SIG-M5 treated with dmso at 0.1 percent for 504 hours (cell line): ENCODE results near the gene SRGAP3.

Experiments used
- DNase-seq: peaks from one replicate; lab custom pipeline; 2025; ENCODE audit not compliant: unreplicated experiment; lab: John Stamatoyannopoulos, UW

Gene SRGAP3

GRCh38 chr3:9026320-9027045 lies 223.0 kb downstream of the SRGAP3 start:
- no peak for DNase-seq

- DNase-seq = no peak
Observed at GRCh38 chr3:9024341-9024740, 225.1 kb downstream of the SRGAP3 start.

- no peak for DNase-seq
Observed at GRCh38 chr3:9023226-9023590, 226.2 kb downstream of the SRGAP3 start.

DNA sequence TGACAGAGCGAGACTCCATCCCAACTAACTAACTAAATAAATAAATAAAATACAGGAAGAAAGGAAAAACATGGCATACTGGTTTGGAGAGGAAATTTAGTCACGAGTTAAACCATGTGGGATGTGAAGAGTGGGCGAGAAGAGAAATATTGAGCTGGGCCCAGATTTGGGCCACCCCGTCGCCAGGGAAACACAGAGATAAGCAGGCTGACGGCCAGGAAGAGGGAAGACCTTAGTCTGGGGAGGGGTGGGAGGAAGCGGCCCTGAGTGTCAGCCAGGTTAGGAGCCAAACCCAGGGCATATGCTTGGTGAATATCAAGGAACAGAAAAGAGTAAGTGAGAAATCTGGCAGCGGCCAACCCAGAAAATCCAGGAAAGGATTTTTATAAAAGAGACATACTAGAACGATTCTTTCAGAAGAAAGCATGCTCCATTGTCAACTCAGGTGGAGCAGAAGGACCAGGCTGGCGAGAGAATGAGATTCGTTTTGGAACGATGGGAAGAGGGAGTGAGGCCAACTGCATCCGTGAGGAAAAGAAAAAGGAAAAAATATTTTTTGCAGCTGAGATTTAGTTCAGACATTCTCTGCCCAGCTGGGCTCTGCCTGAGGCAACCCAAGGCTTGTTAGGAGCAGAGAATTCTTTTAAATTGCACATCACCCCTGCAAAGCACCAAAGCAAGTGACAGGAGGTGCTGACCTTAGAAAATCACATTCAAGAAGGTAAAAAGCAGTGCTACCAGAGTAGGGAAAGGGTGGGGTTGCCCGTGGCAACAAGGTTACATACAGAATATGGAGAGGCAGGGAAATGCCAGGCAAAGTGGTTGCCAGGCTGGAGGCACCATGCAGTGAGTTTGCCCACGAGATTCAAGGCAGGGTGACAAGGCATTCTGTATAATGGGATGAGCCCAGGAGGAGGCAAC lies 226.9 kb downstream of the SRGAP3 start:
- DNase-seq = no peak

GRCh38 chr3:9021271-9022009 lies 228.0 kb downstream of the SRGAP3 start:
- DNase-seq = no peak

DNA sequence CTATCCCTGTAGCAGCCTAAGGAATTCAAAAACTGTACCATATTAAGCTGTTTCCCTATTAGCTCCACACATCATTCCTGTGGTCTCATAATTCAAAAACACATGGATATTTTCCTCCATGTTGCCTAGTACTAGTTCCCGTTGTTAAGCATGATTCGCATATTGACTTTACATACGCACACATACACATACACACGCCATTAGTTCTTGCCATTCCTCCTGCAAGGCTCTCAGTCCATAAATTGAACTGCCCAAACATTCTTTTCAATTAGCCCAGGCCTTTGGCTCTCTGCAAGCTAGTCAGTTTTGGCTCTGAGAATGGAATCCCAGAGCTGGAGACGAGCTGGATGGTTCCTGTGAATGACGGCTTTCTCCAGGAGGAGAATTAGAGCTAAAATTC lies 229.0 kb downstream of the SRGAP3 start:
- no peak for DNase-seq

DNA sequence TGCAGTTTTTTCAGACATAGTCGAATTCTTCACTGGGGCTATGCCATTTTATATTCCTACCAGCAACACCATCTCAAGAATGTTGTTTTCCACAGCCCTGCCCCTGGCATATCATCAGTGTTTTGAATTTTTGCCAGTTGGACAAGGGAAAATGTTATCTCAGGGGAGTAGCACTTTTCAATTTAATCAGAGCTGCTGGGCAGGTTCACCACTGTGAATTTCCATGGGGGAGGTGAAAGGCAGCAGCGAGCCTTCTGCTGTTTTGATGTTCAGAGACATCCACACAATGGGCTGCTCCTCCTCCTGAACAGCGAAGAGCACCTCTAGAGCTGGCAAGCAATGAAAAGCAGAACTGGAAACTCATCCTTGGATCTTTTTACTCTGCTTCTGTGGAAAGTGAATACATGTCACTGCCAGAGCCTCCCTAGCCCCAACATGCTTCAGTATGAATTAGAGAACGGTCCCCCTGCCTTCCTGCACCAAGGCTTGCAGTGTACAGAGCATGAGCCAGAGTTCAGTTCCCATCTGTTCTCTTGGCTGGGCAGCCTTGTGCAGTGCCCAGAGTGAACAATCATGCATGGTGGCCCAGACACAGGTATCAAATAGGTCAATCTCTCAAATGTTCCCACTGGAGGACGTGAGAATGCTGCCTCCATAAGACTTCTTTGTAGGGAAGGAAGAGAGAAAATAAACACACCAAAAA lies 230.0 kb downstream of the SRGAP3 start:
- no peak for DNase-seq

DNA sequence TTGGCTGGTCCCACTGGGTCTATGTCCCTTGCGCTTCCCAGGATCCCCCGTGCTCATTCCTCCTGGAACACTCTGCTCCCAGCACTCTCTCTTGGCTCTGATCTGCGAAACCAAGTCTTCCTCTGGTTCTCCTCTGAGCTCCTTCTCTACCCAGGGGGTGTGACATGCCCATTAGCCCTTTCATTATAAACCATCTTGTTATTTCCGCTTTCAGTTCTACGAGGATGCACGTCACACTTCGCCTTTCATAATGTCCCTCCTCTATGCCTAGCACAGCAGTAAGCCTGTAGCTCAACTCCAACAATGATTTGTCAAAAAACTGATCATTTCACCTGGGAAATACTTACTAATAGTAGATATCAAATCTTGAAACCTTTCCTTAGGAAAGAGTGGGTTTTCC lies 234.2 kb downstream of the SRGAP3 start:
- no peak for DNase-seq

DNA sequence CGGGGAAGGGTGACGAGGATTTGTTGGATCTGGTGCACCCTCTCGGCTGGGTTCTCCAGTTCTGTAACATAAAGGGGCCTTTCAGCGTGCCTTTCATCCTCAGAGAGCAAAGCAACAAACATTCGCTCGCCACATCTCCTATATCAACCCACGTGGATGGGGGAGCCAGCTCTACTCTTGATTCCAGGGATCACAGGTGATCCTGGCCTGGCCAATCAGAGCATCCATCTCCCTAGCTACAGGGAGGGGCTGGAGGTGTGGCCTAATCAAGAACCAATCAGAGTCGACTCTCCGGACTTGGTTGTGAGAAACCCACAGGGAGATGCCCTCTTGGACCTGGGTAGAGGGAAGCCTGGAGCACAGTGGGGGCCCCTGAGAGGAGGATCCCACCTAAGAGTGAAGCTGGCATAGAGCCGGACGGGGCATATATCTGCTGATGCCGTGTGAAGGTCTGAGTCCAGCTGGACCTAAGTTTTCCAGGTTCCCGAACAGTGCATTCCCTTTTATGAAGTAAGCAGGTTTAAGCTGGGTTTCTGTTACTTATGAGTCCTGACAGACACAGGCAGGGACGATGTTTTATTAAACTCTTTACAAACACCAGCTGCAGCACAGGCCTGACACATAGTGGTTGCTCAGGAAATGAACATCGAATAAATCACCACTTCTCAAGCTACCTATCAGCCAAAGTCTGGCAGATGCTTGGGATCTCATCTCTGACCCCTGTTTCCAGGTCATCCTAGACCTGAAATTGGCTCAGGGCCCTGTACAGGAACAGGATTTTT lies 235.5 kb downstream of the SRGAP3 start:
- no peak for DNase-seq

DNA sequence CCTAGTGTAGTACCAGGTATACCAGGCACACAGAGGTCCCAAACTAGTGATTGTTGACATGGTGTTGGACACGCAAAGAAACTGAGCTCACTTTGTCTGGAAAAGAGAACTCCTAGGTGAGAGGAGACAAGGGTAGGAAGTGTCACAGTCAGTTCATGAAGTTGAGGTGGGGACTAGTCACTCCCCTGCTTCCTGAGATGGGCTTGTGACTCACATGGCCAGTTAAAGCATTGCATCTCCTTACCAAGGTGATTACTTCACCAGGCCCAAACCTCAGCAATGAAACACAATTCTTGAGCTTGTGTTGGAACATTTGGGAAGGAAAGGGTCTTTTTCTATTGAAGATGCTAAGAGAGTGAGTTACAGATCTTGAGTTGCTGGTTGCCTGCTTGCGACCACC lies 236.9 kb downstream of the SRGAP3 start:
- no peak for DNase-seq

GRCh38 chr3:9009976-9010545 lies 239.4 kb downstream of the SRGAP3 start:
- no peak for DNase-seq

DNA sequence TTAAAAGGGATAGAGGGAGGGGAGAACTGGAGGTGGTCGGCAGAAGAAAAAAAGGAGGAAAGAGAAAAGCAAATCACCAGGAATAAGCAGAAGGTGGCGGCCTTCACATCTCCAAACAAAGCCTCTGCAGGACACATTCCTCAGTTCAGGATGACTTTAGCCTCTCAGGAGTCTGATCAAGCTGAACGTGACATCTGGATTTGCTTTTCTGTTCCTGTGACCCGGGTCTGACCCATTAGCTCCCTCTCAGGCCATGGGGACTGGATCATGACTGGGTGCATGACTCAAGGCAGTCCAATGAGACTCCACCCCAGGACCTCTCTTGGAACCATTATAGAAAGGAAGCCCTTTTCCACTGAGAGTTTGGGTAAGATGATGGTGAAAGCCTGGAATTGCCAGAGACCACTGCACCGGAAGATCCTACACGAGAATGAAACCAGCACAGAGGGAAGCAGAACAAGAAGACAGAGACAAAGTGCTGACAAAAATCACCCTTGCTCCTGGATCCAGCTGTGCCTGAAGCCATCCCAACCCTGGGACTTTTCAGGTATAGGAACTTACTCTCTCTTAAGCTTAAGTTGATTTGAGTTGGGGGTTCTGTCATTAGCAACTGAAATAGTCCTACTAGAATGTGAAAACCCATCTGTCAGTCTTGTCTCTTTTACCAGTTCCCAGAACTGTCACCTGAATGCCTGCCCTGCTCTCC lies 240.7 kb downstream of the SRGAP3 start:
- DNase-seq = no peak

DNA sequence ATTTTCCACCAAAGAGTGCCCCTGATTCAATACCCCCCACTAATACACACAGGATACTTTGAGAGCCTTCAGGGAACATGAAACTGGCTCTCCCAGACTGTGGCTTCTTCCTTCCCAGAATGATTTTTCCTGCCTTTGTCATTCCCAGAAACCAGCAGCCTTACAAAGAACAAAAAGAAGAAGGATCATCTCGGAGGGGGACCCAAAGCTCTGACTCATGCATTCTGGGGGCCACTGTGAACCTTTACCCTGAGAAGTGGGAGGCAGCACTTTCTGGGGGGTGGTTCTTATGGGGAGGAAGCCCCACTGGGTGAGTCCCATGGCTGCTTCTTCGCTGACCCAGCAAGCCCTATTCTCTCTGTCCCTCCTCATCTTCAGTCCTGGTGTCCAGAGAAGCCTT lies 241.5 kb downstream of the SRGAP3 start:
- DNase-seq = no peak

GRCh38 chr3:9007213-9007612 lies 242.2 kb downstream of the SRGAP3 start:
- no peak for DNase-seq

DNA sequence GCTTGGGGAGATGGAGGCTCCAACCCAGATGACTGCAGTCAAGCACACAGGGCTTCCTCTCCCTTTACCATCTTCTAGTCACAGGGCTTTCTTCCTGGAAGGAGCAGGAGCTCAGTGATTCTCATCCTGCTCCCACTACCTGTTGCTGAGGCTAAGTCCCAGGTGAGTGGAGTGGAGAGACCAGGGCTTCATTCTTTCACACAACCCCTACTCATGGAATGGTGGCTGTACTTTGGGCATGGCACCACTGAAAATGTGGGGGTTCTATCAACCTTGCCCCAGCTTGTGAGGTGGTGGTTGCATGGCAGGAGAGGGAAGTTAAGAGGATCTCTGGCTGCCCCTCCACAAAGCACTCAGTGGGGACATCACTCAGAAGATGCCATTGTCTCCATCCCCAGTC lies 249.4 kb downstream of the SRGAP3 start:
- no peak for DNase-seq

DNA sequence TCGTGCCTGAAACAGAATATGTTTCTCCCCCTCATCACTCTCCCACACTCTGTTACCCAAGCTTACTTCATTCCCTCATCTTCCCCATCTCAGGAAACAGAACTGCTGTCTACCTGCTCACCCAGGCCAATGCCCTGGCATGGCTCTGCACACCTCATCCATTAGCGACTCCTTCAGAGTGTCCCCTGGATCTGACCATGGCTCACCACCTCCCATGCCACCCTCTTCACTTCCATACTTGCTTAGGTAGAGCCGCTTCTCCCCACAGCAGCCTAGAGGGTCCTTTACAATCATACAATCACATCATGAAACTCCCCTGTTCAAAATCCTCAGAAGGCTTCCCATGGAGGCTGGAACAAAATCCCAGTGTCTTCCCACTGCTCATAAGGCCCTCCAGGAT lies 252.3 kb downstream of the SRGAP3 start:
- DNase-seq = no peak

GRCh38 chr3:8996681-8997121 lies 252.7 kb downstream of the SRGAP3 start:
- DNase-seq = peak; percentile 42

- no peak for DNase-seq
Observed at GRCh38 chr3:8996216-8996615, 253.2 kb downstream of the SRGAP3 start.

DNA sequence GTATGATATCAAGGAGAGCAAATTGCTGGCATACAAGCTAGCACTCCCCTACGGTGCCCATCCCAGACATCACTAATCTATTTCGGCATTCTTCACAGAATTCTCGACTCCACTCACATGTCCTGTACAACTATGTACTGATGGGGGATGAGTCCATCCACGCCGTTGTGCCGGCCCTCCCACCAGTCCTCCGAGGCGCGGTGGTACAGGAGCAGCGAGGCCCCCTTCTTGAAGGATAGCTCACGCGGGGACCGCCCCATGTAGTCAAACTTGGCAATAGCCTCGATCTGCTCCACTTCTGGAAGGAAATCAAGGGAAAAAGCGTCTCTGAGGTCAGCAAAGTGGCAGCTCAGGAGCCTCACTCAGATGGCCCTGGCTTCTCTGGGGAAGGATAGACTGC lies 255.2 kb downstream of the SRGAP3 start:
- no peak for DNase-seq
